ENCODE data around the gene MORN1.
"Not testable (repeated sequence)": the region's sequence is repeated elsewhere in the genome, so short reads cannot be mapped to it uniquely, and the experiment has no call there.

MORN1 gene

GRCh38 chr1:2391041-2391930, at the start of gene MORN1, which contains the start of gene RER1:
TSS of gene MORN1 (minus strand) at chr1:2391554. CDS start at chr1:2391533, 21 bp downstream.
TSS of gene RER1 (plus strand) at chr1:2391841. CDS start at chr1:2395791, 3,950 bp downstream.
- peak; percentile 100 for DNase-seq (ENCODE audit: low spot score)

- DNase-seq (ENCODE audit: low spot score), result not testable (repeated sequence)
Observed at GRCh38 chr1:2440346-2440745, 49.0 kb upstream of the MORN1 start.

GRCh38 chr1:2439369-2439768, 48.0 kb upstream of the MORN1 start:
- no peak for DNase-seq (ENCODE audit: low spot score)

- no peak for DNase-seq (ENCODE audit: low spot score)
Observed at GRCh38 chr1:2438641-2439040, 47.3 kb upstream of the MORN1 start.

- DNase-seq (ENCODE audit: low spot score), result no peak
Observed at GRCh38 chr1:2438038-2438437, 46.7 kb upstream of the MORN1 start.

GRCh38 chr1:2437617-2438016, 46.3 kb upstream of the MORN1 start:
- no peak for DNase-seq (ENCODE audit: low spot score)

- no peak for DNase-seq (ENCODE audit: low spot score)
Observed at GRCh38 chr1:2436876-2437275, 45.5 kb upstream of the MORN1 start.

- no peak for DNase-seq (ENCODE audit: low spot score)
Observed at GRCh38 chr1:2435746-2436355, 44.5 kb upstream of the MORN1 start.

GRCh38 chr1:2435091-2435490, 43.7 kb upstream of the MORN1 start:
- no peak for DNase-seq (ENCODE audit: low spot score)

GRCh38 chr1:2433936-2434655, 42.7 kb upstream of the MORN1 start:
- DNase-seq (ENCODE audit: low spot score), result no peak

- DNase-seq (ENCODE audit: low spot score), result no peak
Observed at GRCh38 chr1:2433196-2433595, 41.8 kb upstream of the MORN1 start.

- DNase-seq (ENCODE audit: low spot score), result no peak
Observed at GRCh38 chr1:2432441-2432844, 41.1 kb upstream of the MORN1 start.

GRCh38 chr1:2431518-2431917, 40.2 kb upstream of the MORN1 start:
- no peak for DNase-seq (ENCODE audit: low spot score)

- DNase-seq (ENCODE audit: low spot score), result no peak
Observed at GRCh38 chr1:2431103-2431502, 39.7 kb upstream of the MORN1 start.

GRCh38 chr1:2430592-2430973, 39.2 kb upstream of the MORN1 start:
- DNase-seq (ENCODE audit: low spot score), result no peak

GRCh38 chr1:2429780-2430591, 38.6 kb upstream of the MORN1 start:
- DNase-seq (ENCODE audit: low spot score), result no peak

GRCh38 chr1:2428490-2428889, 37.1 kb upstream of the MORN1 start:
- DNase-seq (ENCODE audit: low spot score), result no peak

GRCh38 chr1:2427976-2428375, 36.6 kb upstream of the MORN1 start:
- DNase-seq (ENCODE audit: low spot score), result no peak

- no peak for DNase-seq (ENCODE audit: low spot score)
Observed at GRCh38 chr1:2427051-2427450, 35.7 kb upstream of the MORN1 start.

GRCh38 chr1:2426540-2426939, 35.2 kb upstream of the MORN1 start:
- no peak for DNase-seq (ENCODE audit: low spot score)

- DNase-seq (ENCODE audit: low spot score), result no peak
Observed at GRCh38 chr1:2425892-2426291, 34.5 kb upstream of the MORN1 start.

- DNase-seq (ENCODE audit: low spot score), result no peak
Observed at GRCh38 chr1:2422523-2422922, 31.2 kb upstream of the MORN1 start.

Measured in hematopoietic multipotent progenitor cell treated with erythropoietin and hydrocortisone succinate and interleukin-3 and kit ligand, for 15 days (in vitro differentiated cells).